Right lobe of liver (tissue), 4 donors: Measurements from ENCODE around the gene ASCC3.

Experiments
- POLR2A ChIP-seq: fragments of 450-650 bp; IDR thresholded peaks from one replicate; pipeline ENCODE4 v1.6.1; 2017; ENCODE audit warnings: antibody characterized with exemption, mild to moderate bottlenecking
- TF ChIP-seq, protein P1 (sequence below), 4 donors: fragments of 200-600 bp in 3 of 4; fragments of 450-650 bp in 1 of 4; IDR thresholded peaks; one replicate each; pipeline versions ENCODE4 v1.5.1 to v1.8.0; 2016 to 2022; ENCODE audit warnings: antibody characterized with exemption in 4 of 4, mild to moderate bottlenecking in 2 of 4
- donor health status: DM: no; HTN: no; CAD: no.
- donor health status: DM: no; HTN: no; CAD: no.
- donor health status: DM: no; HTN: yes; CAD: no.

DNA sequence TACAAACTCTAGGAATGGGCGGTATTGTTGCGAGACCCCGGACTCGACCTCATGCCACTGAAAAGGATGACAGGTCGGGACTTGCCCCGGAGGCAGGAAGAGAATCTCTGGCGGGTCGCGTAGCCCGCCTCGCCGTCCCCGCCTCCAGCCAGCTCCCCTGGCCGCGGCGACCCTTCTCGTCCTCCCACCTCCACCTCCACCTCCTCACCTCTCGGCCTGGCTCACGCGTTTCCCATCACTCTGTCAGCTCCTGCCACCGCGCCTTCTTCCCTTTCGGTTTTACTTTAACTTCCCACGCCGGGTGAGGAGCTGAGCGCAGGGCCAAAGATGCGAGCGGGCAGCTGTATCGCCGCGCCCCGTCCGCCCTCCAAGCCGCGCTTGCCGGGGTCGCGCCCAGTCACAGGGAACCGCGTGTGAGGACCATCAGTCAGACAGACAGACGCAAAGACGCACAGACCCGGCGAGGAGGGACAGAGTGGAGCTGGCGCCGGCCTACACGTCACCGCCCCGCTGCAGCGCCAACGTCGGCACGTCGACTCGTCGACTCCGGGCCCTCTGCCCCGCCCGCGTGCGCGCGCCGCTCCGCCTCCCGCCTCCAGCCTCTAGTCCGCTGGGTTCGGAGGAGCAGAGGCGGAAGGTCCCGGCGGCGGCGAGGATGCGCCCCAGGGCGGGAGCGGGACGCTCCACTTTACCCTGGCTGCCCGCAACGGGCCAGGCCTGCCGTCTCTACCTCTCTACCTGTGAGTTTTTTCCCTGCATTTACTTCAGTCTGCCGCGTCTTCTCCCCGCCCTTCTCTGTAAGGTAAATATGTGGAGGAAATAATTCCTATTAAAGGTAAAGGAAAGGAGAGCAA lies at the start of gene ASCC3:
- TF ChIP-seq POLR2A, result peak; percentile 94
- TF ChIP-seq, protein P1, sequence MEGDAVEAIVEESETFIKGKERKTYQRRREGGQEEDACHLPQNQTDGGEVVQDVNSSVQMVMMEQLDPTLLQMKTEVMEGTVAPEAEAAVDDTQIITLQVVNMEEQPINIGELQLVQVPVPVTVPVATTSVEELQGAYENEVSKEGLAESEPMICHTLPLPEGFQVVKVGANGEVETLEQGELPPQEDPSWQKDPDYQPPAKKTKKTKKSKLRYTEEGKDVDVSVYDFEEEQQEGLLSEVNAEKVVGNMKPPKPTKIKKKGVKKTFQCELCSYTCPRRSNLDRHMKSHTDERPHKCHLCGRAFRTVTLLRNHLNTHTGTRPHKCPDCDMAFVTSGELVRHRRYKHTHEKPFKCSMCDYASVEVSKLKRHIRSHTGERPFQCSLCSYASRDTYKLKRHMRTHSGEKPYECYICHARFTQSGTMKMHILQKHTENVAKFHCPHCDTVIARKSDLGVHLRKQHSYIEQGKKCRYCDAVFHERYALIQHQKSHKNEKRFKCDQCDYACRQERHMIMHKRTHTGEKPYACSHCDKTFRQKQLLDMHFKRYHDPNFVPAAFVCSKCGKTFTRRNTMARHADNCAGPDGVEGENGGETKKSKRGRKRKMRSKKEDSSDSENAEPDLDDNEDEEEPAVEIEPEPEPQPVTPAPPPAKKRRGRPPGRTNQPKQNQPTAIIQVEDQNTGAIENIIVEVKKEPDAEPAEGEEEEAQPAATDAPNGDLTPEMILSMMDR (IDR thresholded peaks at IDR 0.05), result no peak
